ENCODE measurements around the gene CHCHD10. TPM values are rescaled to one million over a fixed set of nuclear protein-coding genes. Genes with fewer than 3 reads are reported as not detected.
A peak's percentile ranks its signal among the peaks of the same experiment; 100 is the strongest.

CHCHD10 gene
- total and polyA plus RNA-seq, 2 of the 13 experiments (the other 11 are each of a cell fraction or from before 2014, with no cell fraction given) = 37.0 to 62.8 TPM

GRCh38 chr22:23767673-23768548 is at the start of gene CHCHD10 (continued):
- TF ChIP-seq ZNF580 (CRISPR knock-in tag; IDR thresholded peaks at IDR 0.05; ENCODE audit: borderline replicate concordance, low read depth) (peak; percentile 65; the same call in 1 of the 2 replicates), ZNF703 (CRISPR knock-in tag; IDR thresholded peaks at IDR 0.05; ENCODE audit: borderline replicate concordance) (no peak), TFE3 (CRISPR knock-in tag; IDR thresholded peaks at IDR 0.05) (peak; percentile 57; the same call in 1 of the 2 replicates), ZFP41 (CRISPR knock-in tag; IDR thresholded peaks at IDR 0.05; ENCODE audit: borderline replicate concordance) (no peak; the same call in 1 of the 2 replicates), SP5 (CRISPR knock-in tag; IDR thresholded peaks at IDR 0.05; ENCODE audit: borderline replicate concordance, low read depth) (no peak), ZKSCAN8 (CRISPR knock-in tag; IDR thresholded peaks at IDR 0.05; ENCODE audit: borderline replicate concordance) (no peak), NONO (IDR thresholded peaks at IDR 0.05) (no peak), NONO (CRISPR knock-in tag; conservative IDR thresholded peaks at IDR 0.05) (peak; percentile 76; the same call in 1 of the 2 replicates), ZZZ3 (CRISPR knock-in tag; IDR thresholded peaks at IDR 0.05; ENCODE audit: borderline replicate concordance) (peak; percentile 51; the same call in 1 of the 2 replicates), ZNF749 (CRISPR knock-in tag; IDR thresholded peaks at IDR 0.05; ENCODE audit: borderline replicate concordance) (peak; percentile 59; the same call in 1 of the 2 replicates), POGK (CRISPR knock-in tag; conservative IDR thresholded peaks at IDR 0.05) (peak; percentile 74), MTA1 (CRISPR knock-in tag; IDR thresholded peaks at IDR 0.05; ENCODE audit: borderline replicate concordance) (peak; percentile 49), ESRRA (CRISPR knock-in tag; IDR thresholded peaks at IDR 0.05; ENCODE audit: low read depth) (peak; percentile 29), SPEN (CRISPR knock-in tag; IDR thresholded peaks at IDR 0.05; ENCODE audit: low read depth) (peak; percentile 80), SIN3A (IDR thresholded peaks at IDR 0.05; ENCODE audit: borderline replicate concordance, low read depth, low read length) (peak; percentile 53; the same call in 1 of the 2 replicates), BHLHE40 (IDR thresholded peaks at IDR 0.05; ENCODE audit: low read length) (0 out of 2 replicates have a peak, but pooled peaks have one; percentile 13), POLR2AphosphoS5 (IDR thresholded peaks at IDR 0.05; ENCODE audit: low read depth, low read length) (peak; percentile 77), HNRNPK (IDR thresholded peaks at IDR 0.05; ENCODE audit: low read depth, low read length, poor library complexity, severe bottlenecking) (peak; percentile 94), NCOA1 (CRISPR knock-in tag; IDR thresholded peaks at IDR 0.05) (0 out of 2 replicates have a peak, but pooled peaks have one; percentile 47), HOMEZ (CRISPR knock-in tag; IDR thresholded peaks at IDR 0.05; ENCODE audit: low read depth) (no peak), HOXD1 (CRISPR knock-in tag; IDR thresholded peaks at IDR 0.05) (0 out of 2 replicates have a peak, but pooled peaks have one; percentile 52), ZNF564 (CRISPR knock-in tag; IDR thresholded peaks at IDR 0.05) (no peak; the same call in 1 of the 2 replicates)
- TF ChIP-seq, protein P1, sequence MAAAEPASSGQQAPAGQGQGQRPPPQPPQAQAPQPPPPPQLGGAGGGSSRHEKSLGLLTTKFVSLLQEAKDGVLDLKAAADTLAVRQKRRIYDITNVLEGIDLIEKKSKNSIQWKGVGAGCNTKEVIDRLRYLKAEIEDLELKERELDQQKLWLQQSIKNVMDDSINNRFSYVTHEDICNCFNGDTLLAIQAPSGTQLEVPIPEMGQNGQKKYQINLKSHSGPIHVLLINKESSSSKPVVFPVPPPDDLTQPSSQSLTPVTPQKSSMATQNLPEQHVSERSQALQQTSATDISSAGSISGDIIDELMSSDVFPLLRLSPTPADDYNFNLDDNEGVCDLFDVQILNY (CRISPR knock-in tag; conservative IDR thresholded peaks at IDR 0.05) = 0 out of 2 replicates have a peak, but pooled peaks have one; percentile 3
